ENCODE data around the gene BCL3. TPM values are rescaled to one million over a fixed set of nuclear protein-coding genes. Genes with fewer than 3 reads are reported as not detected.

The BCL3 gene
- total RNA-seq, 1 experiment from 2014 or later = 7.8 TPM

DNA sequence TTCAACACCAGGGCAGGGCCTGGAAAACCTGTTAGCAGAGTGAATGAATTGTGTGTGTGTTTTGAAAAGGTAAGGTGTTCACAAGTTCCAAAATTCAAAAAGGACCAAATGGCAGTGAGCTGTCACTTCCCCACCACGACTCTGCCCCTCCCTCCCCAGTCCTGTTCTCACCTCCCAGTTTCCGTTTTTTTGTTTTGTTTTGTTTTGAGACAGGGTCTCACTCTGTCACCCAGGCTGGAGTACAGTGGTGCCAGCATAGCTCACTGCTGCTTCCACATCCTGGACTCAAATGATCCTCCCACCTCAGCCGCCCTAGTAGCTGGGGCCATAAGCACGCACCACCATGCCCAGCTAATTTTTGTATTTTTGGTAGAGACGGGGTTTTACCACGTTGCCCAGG lies 20.3 kb upstream of the BCL3 start (continued):
- TF ChIP-seq, protein P1, sequence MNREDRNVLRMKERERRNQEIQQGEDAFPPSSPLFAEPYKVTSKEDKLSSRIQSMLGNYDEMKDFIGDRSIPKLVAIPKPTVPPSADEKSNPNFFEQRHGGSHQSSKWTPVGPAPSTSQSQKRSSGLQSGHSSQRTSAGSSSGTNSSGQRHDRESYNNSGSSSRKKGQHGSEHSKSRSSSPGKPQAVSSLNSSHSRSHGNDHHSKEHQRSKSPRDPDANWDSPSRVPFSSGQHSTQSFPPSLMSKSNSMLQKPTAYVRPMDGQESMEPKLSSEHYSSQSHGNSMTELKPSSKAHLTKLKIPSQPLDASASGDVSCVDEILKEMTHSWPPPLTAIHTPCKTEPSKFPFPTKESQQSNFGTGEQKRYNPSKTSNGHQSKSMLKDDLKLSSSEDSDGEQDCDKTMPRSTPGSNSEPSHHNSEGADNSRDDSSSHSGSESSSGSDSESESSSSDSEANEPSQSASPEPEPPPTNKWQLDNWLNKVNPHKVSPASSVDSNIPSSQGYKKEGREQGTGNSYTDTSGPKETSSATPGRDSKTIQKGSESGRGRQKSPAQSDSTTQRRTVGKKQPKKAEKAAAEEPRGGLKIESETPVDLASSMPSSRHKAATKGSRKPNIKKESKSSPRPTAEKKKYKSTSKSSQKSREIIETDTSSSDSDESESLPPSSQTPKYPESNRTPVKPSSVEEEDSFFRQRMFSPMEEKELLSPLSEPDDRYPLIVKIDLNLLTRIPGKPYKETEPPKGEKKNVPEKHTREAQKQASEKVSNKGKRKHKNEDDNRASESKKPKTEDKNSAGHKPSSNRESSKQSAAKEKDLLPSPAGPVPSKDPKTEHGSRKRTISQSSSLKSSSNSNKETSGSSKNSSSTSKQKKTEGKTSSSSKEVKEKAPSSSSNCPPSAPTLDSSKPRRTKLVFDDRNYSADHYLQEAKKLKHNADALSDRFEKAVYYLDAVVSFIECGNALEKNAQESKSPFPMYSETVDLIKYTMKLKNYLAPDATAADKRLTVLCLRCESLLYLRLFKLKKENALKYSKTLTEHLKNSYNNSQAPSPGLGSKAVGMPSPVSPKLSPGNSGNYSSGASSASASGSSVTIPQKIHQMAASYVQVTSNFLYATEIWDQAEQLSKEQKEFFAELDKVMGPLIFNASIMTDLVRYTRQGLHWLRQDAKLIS (CRISPR knock-in tag; IDR thresholded peaks at IDR 0.05; ENCODE audit: borderline replicate concordance) = no peak
- no peak for TF ChIP-seq PRDM15 (CRISPR knock-in tag; IDR thresholded peaks at IDR 0.05)
- TF ChIP-seq, protein P2, sequence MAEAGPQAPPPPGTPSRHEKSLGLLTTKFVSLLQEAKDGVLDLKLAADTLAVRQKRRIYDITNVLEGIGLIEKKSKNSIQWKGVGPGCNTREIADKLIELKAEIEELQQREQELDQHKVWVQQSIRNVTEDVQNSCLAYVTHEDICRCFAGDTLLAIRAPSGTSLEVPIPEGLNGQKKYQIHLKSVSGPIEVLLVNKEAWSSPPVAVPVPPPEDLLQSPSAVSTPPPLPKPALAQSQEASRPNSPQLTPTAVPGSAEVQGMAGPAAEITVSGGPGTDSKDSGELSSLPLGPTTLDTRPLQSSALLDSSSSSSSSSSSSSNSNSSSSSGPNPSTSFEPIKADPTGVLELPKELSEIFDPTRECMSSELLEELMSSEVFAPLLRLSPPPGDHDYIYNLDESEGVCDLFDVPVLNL (CRISPR knock-in tag; IDR thresholded peaks at IDR 0.05; ENCODE audit: borderline replicate concordance, low read depth) = no peak
- TF ChIP-seq RELA (CRISPR knock-in tag; IDR thresholded peaks at IDR 0.05; ENCODE audit: borderline replicate concordance) = no peak
- TF ChIP-seq EMX1 (CRISPR knock-in tag; IDR thresholded peaks at IDR 0.05) = no peak
- no peak for TF ChIP-seq ZNF121 (CRISPR knock-in tag; IDR thresholded peaks at IDR 0.05)

DNA sequence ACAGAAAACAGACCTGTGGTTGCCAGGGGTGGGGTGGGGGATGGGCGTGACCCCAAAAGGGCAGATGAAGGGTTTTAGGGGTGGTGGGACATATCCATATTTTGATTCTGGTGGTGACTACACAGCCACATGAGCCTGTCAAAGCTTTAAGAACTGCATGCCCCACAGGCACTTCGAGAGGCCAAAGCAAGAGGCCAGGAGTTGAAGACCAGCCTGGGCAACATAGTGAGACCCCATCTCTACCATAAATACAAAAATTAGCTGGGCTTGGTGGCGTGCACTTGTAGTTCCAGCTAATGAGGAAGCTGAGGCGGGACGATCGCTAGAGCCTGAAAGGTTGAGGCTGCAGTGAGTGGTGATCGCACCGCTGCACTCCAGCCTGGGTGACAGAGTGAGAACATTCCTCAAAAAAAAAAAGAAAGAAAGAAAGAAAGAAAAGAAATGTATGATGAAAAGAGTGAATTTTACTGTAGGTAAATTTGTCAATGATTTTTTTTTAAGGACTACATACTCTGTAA lies 18.9 kb upstream of the BCL3 start:
- DNase-seq (ENCODE audit: low spot score) (no peak), ATAC-seq (no peak)
- no peak overlapping the region for H3K4me3 Mint-ChIP-seq
- H3K27ac Mint-ChIP-seq = no peak overlapping the region
- H3K4me1 Mint-ChIP-seq = no peaks in the 10 kb centered on the region
- POLR2A ChIA-PET = no interaction called here
- CTCF ChIA-PET = interaction anchor here (1.2 to 15.6 kb wide), 3 partner anchors 45 to 330 kb away, joined by 3 to 548 read pairs (median 6); partner anchors contain the start of gene CBLC
- no peaks in the 10 kb centered on the region for H3K36me3 Mint-ChIP-seq
- no peak for TF ChIP-seq GABPB1 (CRISPR knock-in tag; IDR thresholded peaks at IDR 0.05)
- TF ChIP-seq PRRX2 (CRISPR knock-in tag; IDR thresholded peaks at IDR 0.05) = no peak
- peak; percentile 78 for TF ChIP-seq ZNF121 (CRISPR knock-in tag; IDR thresholded peaks at IDR 0.05)
- H3K27me3 Mint-ChIP-seq (ENCODE audit: low read depth) = peaks cover 8% of the 10 kb centered on the region
- H3K9me3 Mint-ChIP-seq = no peaks in the 10 kb centered on the region

- peaks cover 13% of the 10 kb centered on the region for H3K27me3 Mint-ChIP-seq (ENCODE audit: low read depth)
- CTCF ChIA-PET = interaction anchor here (1.3 to 15.6 kb wide), 3 partner anchors 9 to 44 kb away, joined by 6 to 548 read pairs (median 7); partner anchors contain the start of gene CBLC
- no peaks in the 10 kb centered on the region for H3K9me3 Mint-ChIP-seq
- H3K27ac Mint-ChIP-seq = no peak overlapping the region
- no peak for ATAC-seq
- no peaks in the 10 kb centered on the region for H3K36me3 Mint-ChIP-seq
- POLR2A ChIA-PET = interaction anchor here (0.7 kb wide), 1 partner anchor 427 kb away, joined by 3 read pairs; no protein-coding TSS in a partner anchor
- no peak for DNase-seq (ENCODE audit: low spot score)
- H3K4me3 Mint-ChIP-seq = no peak overlapping the region
- no peaks in the 10 kb centered on the region for H3K4me1 Mint-ChIP-seq
- TF ChIP-seq CREB1 (CRISPR knock-in tag; IDR thresholded peaks at IDR 0.05) (no peak), ZBTB21 (CRISPR knock-in tag; IDR thresholded peaks at IDR 0.05; ENCODE audit: borderline replicate concordance) (no peak), MXD4 (CRISPR knock-in tag; IDR thresholded peaks at IDR 0.05; ENCODE audit: borderline replicate concordance) (no peak), NFE2L1 (CRISPR knock-in tag; IDR thresholded peaks at IDR 0.05) (no peak), GRHL2 (CRISPR knock-in tag; IDR thresholded peaks at IDR 0.05; ENCODE audit: insufficient replicate concordance, severe bottlenecking) (no peak)
- TF ChIP-seq, protein P3, sequence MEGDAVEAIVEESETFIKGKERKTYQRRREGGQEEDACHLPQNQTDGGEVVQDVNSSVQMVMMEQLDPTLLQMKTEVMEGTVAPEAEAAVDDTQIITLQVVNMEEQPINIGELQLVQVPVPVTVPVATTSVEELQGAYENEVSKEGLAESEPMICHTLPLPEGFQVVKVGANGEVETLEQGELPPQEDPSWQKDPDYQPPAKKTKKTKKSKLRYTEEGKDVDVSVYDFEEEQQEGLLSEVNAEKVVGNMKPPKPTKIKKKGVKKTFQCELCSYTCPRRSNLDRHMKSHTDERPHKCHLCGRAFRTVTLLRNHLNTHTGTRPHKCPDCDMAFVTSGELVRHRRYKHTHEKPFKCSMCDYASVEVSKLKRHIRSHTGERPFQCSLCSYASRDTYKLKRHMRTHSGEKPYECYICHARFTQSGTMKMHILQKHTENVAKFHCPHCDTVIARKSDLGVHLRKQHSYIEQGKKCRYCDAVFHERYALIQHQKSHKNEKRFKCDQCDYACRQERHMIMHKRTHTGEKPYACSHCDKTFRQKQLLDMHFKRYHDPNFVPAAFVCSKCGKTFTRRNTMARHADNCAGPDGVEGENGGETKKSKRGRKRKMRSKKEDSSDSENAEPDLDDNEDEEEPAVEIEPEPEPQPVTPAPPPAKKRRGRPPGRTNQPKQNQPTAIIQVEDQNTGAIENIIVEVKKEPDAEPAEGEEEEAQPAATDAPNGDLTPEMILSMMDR (IDR thresholded peaks at IDR 0.05) = no peak
- TF ChIP-seq, protein P2 (CRISPR knock-in tag; IDR thresholded peaks at IDR 0.05; ENCODE audit: borderline replicate concordance, low read depth) = no peak
- TF ChIP-seq, protein P1 (CRISPR knock-in tag; IDR thresholded peaks at IDR 0.05; ENCODE audit: borderline replicate concordance) = no peak
These were observed 17.4 kb upstream of the BCL3 start for GRCh38 chr19:44731081-44731480.

Measured in WTC11 (cell line).